Brain microvascular endothelial cell (primary cell): Measurements from ENCODE around the gene THBS1.

Experiments used
- DNase-seq: peaks from one replicate; pipeline ENCODE4 v3.0.0-alpha.2; 2020
- H3K27ac ChIP-seq: fragments of 250-450 bp; sonication (Bioruptor Pico); 2 replicates; pipeline ENCODE4 v1.5.1; 2020; ENCODE audit warnings: mild to moderate bottlenecking, moderate library complexity
- H3K27me3 ChIP-seq: fragments of 250-450 bp; sonication (Bioruptor Pico); replicated peaks from 2 replicates; pipeline ENCODE4 v1.5.1; 2020; ENCODE audit warnings: mild to moderate bottlenecking
- H3K36me3 ChIP-seq: fragments of 250-450 bp; sonication (Bioruptor Pico); replicated peaks from 2 replicates; pipeline ENCODE4 v1.5.1; 2020; ENCODE audit warnings: mild to moderate bottlenecking
- H3K4me3 ChIP-seq: 2 replicates; pipeline ENCODE4 v1.5.1; 2011; ENCODE audit warnings: low read depth, mild to moderate bottlenecking, control low read depth, low read length, moderate library complexity
- in situ Hi-C: cut with HindIII; loops from 2 replicates; pipeline ENCODE4 v1.10.0; 2017; ENCODE audit warnings: low sequenced_read_pairs, low pct_ligation_motif_present
- TF ChIP-seq, protein P1 (sequence below): IDR thresholded peaks from 2 replicates; pipeline ENCODE4 v1.5.1; 2011; ENCODE audit warnings: low read depth, mild to moderate bottlenecking, moderate library complexity, low read length, control low read depth, inconsistent platforms; ENCODE audit errors: missing control alignments

The THBS1 gene

DNA sequence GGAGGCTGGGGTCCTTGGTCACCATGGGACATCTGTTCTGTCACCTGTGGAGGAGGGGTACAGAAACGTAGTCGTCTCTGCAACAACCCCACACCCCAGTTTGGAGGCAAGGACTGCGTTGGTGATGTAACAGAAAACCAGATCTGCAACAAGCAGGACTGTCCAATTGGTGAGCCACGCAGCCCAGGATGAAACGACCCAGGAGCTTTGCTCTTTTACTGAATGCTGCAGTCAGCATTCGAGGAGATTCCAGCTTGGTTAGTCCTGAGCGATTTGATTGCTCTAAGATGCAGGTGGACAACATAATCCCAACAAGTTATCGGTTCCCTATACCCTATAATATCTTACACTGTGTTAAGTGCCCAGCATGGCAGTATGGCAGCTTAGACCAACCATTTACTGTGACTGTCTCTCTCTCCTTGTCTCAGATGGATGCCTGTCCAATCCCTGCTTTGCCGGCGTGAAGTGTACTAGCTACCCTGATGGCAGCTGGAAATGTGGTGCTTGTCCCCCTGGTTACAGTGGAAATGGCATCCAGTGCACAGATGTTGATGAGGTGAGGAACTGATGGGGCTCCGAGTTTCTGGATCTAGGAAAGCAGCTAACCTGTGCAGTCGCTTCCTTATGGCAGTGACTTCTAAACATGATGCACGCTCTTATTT is 7.8 kb downstream of the THBS1 start:
- Histone ChIP-seq H3K36me3 (peaks cover 98% of the 10 kb centered on the region), H3K27me3 (no peaks in the 10 kb centered on the region), H3K27ac (no peak overlapping the region), H3K4me3 (no peak overlapping the region)
- DNase-seq: no peak
- in situ Hi-C loops: no loop called here
- TF ChIP-seq, protein P1, sequence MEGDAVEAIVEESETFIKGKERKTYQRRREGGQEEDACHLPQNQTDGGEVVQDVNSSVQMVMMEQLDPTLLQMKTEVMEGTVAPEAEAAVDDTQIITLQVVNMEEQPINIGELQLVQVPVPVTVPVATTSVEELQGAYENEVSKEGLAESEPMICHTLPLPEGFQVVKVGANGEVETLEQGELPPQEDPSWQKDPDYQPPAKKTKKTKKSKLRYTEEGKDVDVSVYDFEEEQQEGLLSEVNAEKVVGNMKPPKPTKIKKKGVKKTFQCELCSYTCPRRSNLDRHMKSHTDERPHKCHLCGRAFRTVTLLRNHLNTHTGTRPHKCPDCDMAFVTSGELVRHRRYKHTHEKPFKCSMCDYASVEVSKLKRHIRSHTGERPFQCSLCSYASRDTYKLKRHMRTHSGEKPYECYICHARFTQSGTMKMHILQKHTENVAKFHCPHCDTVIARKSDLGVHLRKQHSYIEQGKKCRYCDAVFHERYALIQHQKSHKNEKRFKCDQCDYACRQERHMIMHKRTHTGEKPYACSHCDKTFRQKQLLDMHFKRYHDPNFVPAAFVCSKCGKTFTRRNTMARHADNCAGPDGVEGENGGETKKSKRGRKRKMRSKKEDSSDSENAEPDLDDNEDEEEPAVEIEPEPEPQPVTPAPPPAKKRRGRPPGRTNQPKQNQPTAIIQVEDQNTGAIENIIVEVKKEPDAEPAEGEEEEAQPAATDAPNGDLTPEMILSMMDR: no peak

DNA sequence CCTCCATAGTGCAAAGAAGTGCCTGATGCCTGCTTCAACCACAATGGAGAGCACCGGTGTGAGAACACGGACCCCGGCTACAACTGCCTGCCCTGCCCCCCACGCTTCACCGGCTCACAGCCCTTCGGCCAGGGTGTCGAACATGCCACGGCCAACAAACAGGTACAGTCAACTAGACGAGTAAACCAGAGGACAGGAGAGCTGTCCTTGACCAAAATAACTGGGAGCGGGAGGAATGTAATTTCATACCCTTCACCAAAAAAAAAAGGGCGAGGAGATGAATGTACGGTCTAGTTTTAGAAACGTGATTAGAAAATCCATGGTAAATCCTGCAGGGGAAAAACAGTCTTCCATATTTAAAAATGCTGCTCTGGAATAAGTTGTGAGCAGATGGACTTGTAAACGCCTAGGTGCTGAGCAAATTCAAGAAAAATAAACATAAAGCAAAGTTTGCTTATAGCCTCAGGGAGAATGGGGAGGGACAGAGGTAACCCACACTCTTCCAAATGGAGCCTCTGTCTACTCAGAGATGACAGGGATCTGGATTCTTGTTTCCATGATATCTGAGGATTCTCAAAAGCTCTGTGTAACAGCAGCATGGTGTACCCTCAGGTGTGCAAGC is 8.4 kb downstream of the THBS1 start:
- in situ Hi-C loops: no loop called here
- Histone ChIP-seq H3K36me3 (peaks cover 98% of the 10 kb centered on the region), H3K27me3 (no peaks in the 10 kb centered on the region), H3K27ac (no peak overlapping the region), H3K4me3 (no peak overlapping the region)
- DNase-seq: no peak
- TF ChIP-seq, protein P1: no peak

DNA sequence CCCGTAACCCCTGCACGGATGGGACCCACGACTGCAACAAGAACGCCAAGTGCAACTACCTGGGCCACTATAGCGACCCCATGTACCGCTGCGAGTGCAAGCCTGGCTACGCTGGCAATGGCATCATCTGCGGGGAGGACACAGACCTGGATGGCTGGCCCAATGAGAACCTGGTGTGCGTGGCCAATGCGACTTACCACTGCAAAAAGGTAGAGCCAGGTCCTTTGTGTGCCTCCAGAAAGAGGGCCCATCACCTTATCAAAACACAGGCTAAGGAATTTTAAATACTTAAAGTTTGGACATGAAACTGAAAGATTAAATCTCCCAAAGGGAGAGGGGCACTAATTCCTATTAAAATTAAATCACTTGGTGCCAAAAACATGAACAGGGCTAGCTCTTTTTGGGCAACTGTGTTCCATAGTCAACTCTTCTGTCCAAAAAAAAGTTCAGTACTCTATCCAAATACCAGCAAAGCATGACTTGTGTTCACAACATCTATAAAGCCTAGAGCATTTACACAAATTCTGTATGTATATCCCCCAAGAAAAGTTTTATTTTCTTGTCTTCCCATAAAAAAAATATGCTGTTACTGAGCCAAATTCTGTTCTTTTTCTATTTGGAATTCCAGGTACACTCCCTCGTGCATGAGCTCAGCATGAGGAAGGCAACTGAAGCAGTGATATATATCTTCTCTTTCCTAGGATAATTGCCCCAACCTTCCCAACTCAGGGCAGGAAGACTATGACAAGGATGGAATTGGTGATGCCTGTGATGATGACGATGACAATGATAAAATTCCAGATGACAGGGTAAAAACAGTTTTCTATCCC is 9.2 kb downstream of the THBS1 start:
- Histone ChIP-seq H3K4me3 (no peak overlapping the region), H3K36me3 (peaks cover 95% of the 10 kb centered on the region), H3K27me3 (no peaks in the 10 kb centered on the region), H3K27ac (no peak overlapping the region)
- TF ChIP-seq, protein P1: no peak
- in situ Hi-C loops: no loop called here
- no peak for DNase-seq

DNA sequence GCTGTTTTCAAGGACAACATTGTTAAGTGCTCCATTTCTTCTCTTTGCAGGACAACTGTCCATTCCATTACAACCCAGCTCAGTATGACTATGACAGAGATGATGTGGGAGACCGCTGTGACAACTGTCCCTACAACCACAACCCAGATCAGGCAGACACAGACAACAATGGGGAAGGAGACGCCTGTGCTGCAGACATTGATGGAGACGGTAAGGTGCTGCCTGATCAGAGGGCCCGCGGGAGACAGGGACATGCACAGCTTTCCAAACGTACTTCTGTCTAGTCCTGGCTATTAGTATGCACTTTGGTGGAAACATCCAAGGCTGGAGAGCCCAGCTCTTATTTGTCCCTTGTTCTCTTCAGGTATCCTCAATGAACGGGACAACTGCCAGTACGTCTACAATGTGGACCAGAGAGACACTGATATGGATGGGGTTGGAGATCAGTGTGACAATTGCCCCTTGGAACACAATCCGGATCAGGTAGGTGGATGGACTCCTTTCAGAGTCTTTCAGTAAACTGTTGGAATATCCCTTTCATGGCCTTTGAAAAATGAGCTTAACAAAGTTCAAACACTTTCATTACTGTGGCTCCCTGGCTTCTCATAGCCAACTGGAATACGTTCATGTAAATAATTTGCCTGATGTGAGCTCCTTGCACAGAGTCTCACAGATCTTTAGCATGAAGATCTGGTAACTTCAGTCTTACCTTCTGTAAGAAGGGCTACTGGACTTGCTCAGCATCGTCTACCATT is 10.4 kb downstream of the THBS1 start:
- Histone ChIP-seq H3K36me3 (peaks cover 95% of the 10 kb centered on the region), H3K4me3 (no peak overlapping the region), H3K27ac (no peak overlapping the region), H3K27me3 (no peaks in the 10 kb centered on the region)
- DNase-seq: no peak
- in situ Hi-C loops: no loop called here
- TF ChIP-seq, protein P1: no peak

DNA sequence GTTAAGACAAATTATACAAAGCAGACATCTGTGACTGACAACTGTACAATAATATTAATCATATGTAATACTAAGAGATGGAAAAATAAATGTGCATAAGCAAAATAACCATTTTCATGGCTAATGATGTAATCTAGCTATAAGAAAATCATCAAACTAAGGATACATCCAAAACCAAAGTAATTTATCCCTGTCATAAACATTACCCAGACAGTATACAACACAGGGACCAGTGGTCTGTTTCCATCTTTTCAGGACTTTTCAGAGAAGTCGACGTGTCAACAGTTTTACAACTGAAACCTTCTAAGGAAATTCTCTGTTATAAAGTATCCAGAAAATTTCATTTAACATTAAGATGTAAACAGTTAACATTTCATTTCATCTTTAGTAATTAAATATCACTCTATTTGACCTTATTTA is 11.0 kb downstream of the THBS1 start:
- H3K4me3 ChIP-seq: no peak overlapping the region
- TF ChIP-seq, protein P1: no peak
- no peak for DNase-seq
- H3K27ac ChIP-seq: no peak overlapping the region
- in situ Hi-C loops: no loop called here
- H3K36me3 ChIP-seq: peaks cover 95% of the 10 kb centered on the region
- H3K27me3 ChIP-seq: no peaks in the 10 kb centered on the region
